C1 segment of cervical spinal cord (tissue), 14 donors: ENCODE measurements around the gene PSG11.
"Not testable (repeated sequence)": the region's sequence is repeated elsewhere in the genome, so short reads cannot be mapped to it uniquely, and the experiment has no call there.

ENCODE experiments used
- DNase-seq, 14 donors: peaks; one replicate each; lab custom pipeline; 2025; lab: John Stamatoyannopoulos, UW

PSG11 gene

DNA sequence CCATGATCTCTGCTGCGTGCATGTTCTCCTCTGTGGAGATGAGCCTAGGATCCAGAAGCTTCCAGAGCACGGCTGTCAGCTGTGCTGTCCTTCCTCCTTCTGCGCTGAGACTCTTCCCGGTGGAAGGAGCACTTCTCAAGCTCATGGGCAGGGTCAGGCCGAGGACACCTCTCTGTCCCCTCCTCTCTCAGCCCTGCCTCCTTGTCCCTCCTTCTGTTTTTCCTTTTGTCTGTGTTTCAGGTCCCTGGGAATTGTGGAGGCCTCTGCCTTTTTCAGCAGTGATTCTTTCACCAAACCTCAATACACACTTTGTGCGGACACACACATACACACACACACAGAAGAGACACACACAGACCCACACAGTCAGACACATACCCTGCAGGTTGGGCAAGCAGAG lies at the start of gene PSG11:
TSS of gene PSG11 (minus strand) at position 101 of the 400 bp plus-strand sequence. CDS start at position 4, 97 bp downstream.
- not testable (repeated sequence) for DNase-seq

DNA sequence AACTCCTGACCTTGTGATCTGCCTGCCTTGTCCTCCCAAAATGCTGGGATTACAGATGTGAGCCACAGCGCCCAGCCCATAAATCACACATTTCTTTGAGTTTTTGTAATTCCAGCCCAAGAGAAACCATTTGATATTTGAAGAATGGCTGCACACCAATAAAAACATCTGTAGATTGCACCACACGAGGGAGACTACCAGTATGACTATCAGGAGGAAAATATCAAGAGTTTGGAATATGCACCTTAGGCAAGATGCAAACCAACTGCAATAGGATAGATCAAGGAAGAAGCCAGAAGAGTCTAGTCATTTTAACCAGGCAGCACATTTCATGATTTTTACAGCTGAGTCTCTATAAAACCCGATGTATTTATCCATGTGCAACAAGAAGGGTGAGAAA lies 36.1 kb upstream of the PSG11 start:
- not testable (repeated sequence) for DNase-seq

DNA sequence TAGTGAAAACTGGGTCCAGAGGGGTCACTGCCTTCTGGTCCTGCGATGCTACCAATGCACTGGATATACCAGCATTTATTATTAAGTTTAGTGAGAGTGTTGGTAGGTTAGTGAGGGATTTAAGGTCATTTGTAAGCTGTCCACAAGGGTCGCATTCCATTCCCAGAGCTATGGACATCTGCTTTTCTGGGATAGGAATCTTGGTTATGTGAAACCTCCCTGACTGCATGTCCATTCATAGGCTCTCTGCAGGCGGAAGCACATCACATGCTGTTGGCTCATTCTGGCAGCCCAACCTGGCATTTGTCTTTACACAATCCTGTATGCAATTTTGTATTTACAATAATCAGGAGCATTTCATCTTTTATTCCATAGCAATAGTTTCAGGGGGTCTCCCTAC lies 35.1 kb upstream of the PSG11 start:
- not testable (repeated sequence) for DNase-seq

GRCh38 chr19:43060254-43060653 lies 34.0 kb upstream of the PSG11 start:
- DNase-seq = not testable (repeated sequence)

- not testable (repeated sequence) for DNase-seq
Measured at GRCh38 chr19:43059482-43059881, 33.2 kb upstream of the PSG11 start.

DNA sequence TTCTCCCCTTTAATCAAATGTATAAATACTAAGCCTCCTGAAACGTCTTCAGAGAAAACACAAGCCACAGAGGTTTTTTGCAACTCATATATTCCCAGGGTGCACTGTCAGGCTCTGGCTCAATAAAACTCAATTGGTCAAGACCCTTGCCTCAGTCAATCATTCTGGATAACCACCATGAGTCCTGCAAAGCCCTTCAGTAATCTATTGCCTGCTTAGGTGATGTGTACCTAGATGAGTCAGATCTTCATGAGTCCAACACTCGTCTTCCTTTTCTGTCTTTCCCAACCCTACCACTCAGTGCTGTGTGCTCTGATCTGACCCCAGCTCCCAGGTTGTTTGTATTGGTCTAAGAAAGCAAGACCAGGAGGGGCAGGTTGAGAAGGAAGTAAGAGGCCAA lies 32.2 kb upstream of the PSG11 start:
- not testable (repeated sequence) for DNase-seq

- DNase-seq = not testable (repeated sequence)
Measured at GRCh38 chr19:43047966-43048365, 21.7 kb upstream of the PSG11 start.

DNA sequence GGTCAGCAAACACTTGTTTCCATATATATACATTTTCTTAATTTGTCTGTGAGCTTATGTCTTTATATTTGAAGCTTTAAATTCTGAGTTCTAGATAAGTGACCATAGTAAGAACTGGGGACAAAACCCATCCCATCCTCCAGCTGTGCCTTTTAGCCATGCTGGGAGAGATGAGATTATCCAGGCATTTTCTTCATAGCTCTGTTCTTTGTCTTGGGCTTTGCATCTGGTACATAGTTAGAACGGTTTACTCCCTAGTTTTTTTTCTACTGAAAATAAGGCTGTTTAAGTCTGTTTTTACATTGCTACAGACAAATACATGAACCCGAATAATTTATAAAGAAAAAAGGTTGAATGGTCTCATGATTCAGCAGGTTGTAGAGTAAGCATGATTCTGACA lies 20.3 kb upstream of the PSG11 start:
- DNase-seq = not testable (repeated sequence)

DNA sequence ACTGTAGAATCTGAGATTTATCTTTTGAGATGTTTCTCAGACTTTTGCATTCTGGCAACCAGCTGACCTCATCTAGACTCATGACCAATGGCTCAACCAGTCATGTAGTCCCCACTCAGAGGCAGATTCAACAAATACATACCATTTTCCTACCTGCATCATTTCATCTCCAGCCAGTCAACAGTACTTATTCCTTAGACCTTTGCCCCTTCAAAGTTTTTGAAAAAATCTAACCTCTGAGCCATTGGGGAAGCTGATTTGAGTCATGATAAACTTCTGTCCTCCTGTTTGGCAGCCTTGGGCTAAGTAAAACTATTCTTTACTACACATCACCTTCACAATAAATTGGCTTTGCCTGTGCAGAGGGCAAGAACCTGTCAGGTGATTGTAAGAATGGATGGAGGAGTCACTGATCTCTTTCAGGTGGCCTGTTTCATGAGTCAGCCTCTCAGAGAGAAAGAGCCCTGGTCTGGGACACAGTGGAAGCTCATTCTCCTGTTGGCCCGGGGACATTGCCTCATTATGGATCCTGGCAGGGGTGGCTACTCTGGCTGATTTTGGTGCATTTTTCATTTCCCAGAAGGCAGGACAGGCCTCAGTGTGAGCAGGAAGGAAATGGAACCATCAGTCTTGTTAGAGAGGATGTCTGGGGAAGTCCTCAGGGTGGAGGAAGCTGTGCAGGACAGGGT lies 17.4 kb upstream of the PSG11 start:
- DNase-seq = not testable (repeated sequence)

DNA sequence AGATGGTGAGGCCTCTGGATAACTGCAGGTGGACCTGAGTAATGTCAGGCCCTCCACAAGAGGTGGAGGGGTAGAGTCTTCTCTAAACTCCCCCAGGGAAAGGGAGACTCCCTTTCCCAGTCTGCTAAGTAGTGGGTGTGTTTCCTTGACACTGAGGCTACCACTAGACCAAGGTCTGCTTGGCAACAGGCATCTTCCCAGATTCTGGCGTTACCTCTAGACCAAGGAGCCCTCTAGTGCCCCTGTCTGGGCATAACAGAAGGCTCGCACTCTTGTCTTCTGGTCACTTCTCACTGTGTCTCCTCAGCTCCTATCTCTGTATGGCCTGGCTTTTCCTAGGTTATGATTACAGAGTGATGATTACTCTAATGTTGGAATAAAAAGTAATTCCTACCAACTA lies 5.4 kb upstream of the PSG11 start:
- not testable (repeated sequence) for DNase-seq

DNA sequence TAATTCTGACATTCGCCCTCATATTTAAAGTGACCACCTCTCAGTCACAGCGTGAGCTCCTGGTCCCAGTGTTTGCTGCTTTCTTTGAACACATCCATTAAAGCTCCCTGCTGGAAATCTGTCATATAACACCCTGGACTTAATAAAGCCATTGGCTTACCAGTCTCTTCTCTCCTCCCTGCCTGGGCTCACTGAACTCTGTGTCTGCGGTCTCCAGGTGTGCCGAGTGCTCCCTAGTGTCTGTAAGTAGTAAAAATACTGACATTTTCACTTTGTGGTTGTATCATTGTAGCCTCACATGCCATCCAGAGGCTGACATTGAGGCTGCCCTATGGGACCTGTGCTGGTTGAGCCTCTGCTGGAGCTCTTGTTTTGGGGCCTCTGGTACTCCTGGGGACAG lies 2.6 kb upstream of the PSG11 start:
- DNase-seq = no peak

DNA sequence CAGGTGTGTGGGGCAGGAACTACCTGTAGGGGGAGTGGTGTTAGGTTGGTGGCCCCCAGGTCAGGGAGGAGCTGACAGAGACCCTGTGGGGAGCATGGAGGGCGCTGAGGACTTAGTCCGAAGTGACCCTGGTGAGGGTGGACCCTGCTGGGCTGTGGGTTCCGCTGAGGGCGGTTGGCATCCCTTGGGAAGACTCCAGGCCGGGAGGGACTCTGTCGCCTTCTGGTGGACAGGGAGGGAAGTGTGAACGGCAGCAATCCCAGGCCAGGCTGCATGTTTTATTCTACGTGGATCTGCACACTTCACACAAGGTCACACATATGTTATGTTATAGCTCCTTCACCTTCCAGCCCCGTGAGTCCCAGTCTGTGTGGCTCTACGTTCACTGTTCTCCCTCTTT lies 1.7 kb upstream of the PSG11 start:
- not testable (repeated sequence) for DNase-seq

GRCh38 chr19:43027061-43027460 lies 792 bp upstream of the PSG11 start:
- DNase-seq = not testable (repeated sequence)

GRCh38 chr19:43022098-43022497 lies 4.2 kb downstream of the PSG11 start:
- not testable (repeated sequence) for DNase-seq

GRCh38 chr19:43021629-43022028 lies 4.6 kb downstream of the PSG11 start:
- DNase-seq = not testable (repeated sequence)

DNA sequence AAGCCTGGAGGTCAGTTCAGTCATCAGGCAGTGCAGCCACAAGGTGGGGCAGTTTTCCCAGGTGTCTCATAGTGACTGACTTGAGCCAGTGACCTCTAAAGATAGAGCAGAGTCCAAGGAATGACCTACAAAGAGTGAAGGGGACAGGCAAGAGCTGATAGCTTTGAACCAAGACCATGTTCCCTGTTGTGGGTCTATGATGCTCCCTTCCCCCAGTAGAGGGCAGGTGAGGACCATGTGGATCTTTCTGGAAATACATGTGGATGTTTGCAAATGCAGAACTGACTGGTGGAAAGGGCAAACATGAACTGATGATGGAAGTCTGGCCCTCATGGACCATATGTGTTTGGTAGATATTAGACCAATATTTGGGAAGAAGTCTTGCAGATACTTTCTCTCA lies 6.7 kb downstream of the PSG11 start:
- DNase-seq = not testable (repeated sequence)

GRCh38 chr19:43005841-43006240 lies 20.4 kb downstream of the PSG11 start:
- not testable (repeated sequence) for DNase-seq

DNA sequence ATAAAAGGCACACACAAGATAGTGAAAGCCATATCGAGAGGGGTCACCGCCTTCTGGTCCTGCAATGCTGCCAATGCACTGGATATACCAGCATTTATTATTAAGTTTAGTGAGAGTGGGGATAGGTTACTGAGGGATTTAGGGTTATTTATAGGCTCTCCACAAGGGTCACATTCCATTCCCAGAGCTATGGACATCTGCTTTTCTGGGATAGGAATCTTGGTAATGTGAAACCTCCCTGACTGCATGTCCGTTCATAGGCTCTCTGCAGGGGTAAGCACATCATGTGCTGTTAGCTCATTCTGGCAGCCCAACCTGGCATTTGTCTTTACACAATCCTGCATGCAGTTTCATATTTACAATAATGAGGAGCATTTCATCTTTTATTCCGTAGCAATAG lies 21.4 kb downstream of the PSG11 start:
- not testable (repeated sequence) for DNase-seq

DNA sequence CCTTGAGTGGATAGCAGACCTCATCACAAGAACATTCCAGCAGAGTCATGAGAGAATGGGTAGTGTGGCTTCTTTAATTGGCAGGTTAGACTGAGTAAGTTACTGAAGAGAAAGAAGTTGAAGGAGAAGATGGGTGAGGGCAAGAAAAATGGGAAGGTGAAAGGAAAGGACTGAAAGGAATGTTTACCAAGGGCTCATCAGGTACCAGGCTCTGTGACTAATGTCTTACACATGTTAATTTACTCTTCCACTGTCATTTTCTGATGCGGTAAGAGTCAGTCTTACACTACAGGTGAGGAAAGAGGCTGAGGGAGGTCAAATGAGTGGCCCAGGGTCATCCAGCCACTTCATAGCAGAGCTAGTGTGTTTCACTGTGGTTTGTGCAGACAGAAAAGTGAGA lies 22.6 kb downstream of the PSG11 start:
- DNase-seq = not testable (repeated sequence)

GRCh38 chr19:43002948-43003347 lies 23.3 kb downstream of the PSG11 start:
- DNase-seq = not testable (repeated sequence)

DNA sequence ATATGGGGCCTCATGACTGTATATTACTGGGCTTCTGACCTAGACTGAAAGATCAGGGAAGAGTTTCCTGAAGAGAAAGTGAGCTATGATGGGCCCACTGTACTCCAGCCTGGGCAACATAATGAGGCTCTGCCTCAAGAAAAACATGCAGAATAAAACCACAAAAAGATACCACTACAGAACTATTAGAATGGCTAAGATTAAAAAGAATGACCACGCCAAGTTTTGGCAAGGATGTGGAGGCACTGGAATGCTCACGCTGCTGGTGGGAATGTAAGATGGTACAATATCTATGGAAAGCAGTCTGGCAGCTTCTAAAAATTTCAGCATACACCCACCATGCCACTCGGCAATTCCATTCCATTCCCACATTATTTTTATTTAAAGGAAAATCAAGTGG lies 30.1 kb downstream of the PSG11 start:
- not testable (repeated sequence) for DNase-seq

GRCh38 chr19:42992029-42992604 lies 34.2 kb downstream of the PSG11 start:
- not testable (repeated sequence) for DNase-seq

DNA sequence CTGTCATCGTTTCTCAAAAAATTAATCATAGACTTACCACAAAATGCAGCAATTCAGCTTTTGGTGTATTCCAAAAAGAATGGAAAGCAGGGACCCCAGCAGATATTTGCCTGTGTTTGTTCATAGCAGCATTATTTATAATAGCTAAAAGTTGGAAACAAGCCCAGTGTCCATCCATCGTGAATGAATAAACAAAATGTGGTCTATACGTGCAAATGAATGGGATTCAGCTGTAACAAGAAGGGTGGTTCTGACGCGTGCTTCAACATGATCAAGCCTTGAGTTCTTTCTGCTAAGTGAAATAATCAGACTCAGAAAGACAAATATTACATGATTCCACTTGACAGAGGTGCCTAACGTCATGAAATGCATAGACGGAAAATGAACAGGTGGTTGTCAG lies 36.4 kb downstream of the PSG11 start:
- DNase-seq = no peak
